ENCODE data around the gene IGFBP5. TPM values are rescaled to one million over a fixed set of nuclear protein-coding genes. Genes with fewer than 3 reads are reported as not detected.

Gene IGFBP5
- polyA plus RNA-seq, 1 of the 3 experiments (the other 2 are of a cell fraction) = 323 TPM

- WGBS (ENCODE audit: low lambda C conversion rate) = 9% methylated on average over 15 of the region's 15 CpGs
- Histone ChIP-seq H3K4me1 (ENCODE audit: control insufficient read depth in 1 of 2, insufficient read depth in 2 of 2, low read depth in 1 of 2, low read length in 1 of 2) (peaks cover 40 to 57% of the 10 kb centered on the region in 2 experiments), H3K27ac (ENCODE audit: low read depth in 2 of 2, low read length in 1 of 2) (peak overlapping the region in 1 of 2 experiments; percentile 71; a peak in 2 of 4 replicates), H3K4me2 (peak overlapping the region; percentile 95), H3F3A (replicated peaks; ENCODE audit: insufficient read depth) (peaks cover 20% of the 10 kb centered on the region), H3K9me2 (no peaks in the 10 kb centered on the region), H3K27me3 (ENCODE audit: insufficient read depth) (no peaks in the 10 kb centered on the region), H3K9ac (peak overlapping the region; percentile 61), H4K20me1 (ENCODE audit: insufficient read depth) (peaks cover 5% of the 10 kb centered on the region; the same call in 1 of the 2 replicates), H3K36me3 (replicated peaks in 1 of 2; ENCODE audit: control insufficient read depth in 1 of 2, insufficient read depth in 2 of 2, low read length in 1 of 2) (no peaks in the 10 kb centered on the region), H3K9me3 (no peaks in the 10 kb centered on the region), H2AFZ (ENCODE audit: low read depth) (peak overlapping the region; percentile 82), H3K4me3 (ENCODE audit: low read depth in 2 of 2, low read length in 1 of 2) (peak overlapping the region; percentile 66 to 74), H3K79me2 (ENCODE audit: insufficient read depth) (no peaks in the 10 kb centered on the region)
- DNase-seq = no peak
- 0 out of 2 replicates have a peak, but pooled peaks have one; percentile 13 for TF ChIP-seq MXI1 (IDR thresholded peaks at IDR 0.05; ENCODE audit: low read depth, low read length)
- TF ChIP-seq CHD2 (IDR thresholded peaks at IDR 0.05; ENCODE audit: low read length, partially characterized antibody) = no peak
- TF ChIP-seq NRF1 (IDR thresholded peaks at IDR 0.05; ENCODE audit: low read depth, low read length) = no peak
- no peak for TF ChIP-seq POLR2AphosphoS5 (IDR thresholded peaks at IDR 0.05; ENCODE audit: low read depth, low read length)
- TF ChIP-seq EP300 (IDR thresholded peaks at IDR 0.05; ENCODE audit: borderline replicate concordance in 1 of 2, low read depth in 1 of 2, low read length in 1 of 2) = no peak
- no peak for TF ChIP-seq FOSL2 (IDR thresholded peaks at IDR 0.05; ENCODE audit: borderline replicate concordance, low read depth)
- TF ChIP-seq JUND (IDR thresholded peaks at IDR 0.05) = no peak
- ChIA-PET CTCF (interaction anchor here (0.6 to 7.5 kb wide), 16 partner anchors 11 to 1063 kb away, joined by 3 to 74 read pairs (median 3); no protein-coding TSS in a partner anchor), POLR2A (interaction anchor here (1.2 to 1.3 kb wide), 2 partner anchors 99 to 1020 kb away, joined by 4 read pairs; no protein-coding TSS in a partner anchor)
These were observed 1.8 kb downstream of the IGFBP5 start for GRCh38 chr2:216693414-216694080.

- CTCF ChIA-PET = interaction anchor here (0.9 to 3.1 kb wide), 8 partner anchors 13 to 1021 kb away, joined by 3 to 17 read pairs (median 4); no protein-coding TSS in a partner anchor
- Histone ChIP-seq H3K27me3 (ENCODE audit: insufficient read depth) (no peaks in the 10 kb centered on the region), H3K9me3 (no peaks in the 10 kb centered on the region), H3K4me2 (peak overlapping the region; percentile 95), H3K27ac (ENCODE audit: low read depth in 2 of 2, low read length in 1 of 2) (peak overlapping the region; percentile 41 to 58; a peak in 3 of 4 replicates), H3K9me2 (no peaks in the 10 kb centered on the region), H3K4me1 (ENCODE audit: control insufficient read depth in 1 of 2, insufficient read depth in 2 of 2, low read depth in 1 of 2, low read length in 1 of 2) (peaks cover 35 to 54% of the 10 kb centered on the region in 2 experiments), H4K20me1 (ENCODE audit: insufficient read depth) (peaks cover 5% of the 10 kb centered on the region; the same call in 1 of the 2 replicates), H3K4me3 (ENCODE audit: low read depth in 2 of 2, low read length in 1 of 2) (peak overlapping the region; percentile 66 to 74), H2AFZ (ENCODE audit: low read depth) (peak overlapping the region; percentile 80), H3K36me3 (replicated peaks in 1 of 2; ENCODE audit: control insufficient read depth in 1 of 2, insufficient read depth in 2 of 2, low read length in 1 of 2) (peaks cover 0 to 3% of the 10 kb centered on the region in 2 experiments), H3K9ac (peak overlapping the region; percentile 55; the same call in 1 of the 2 replicates), H3F3A (replicated peaks; ENCODE audit: insufficient read depth) (peaks cover 23% of the 10 kb centered on the region), H3K79me2 (ENCODE audit: insufficient read depth) (no peaks in the 10 kb centered on the region)
- DNase-seq = peak; percentile 86
- under 1% methylated on average over 23 of the region's 28 CpGs for WGBS (ENCODE audit: low lambda C conversion rate)
- POLR2A ChIA-PET = interaction anchor here (1.2 to 1.3 kb wide), 2 partner anchors 100 to 1020 kb away, joined by 4 read pairs; no protein-coding TSS in a partner anchor
- TF ChIP-seq PBX3 (IDR thresholded peaks at IDR 0.05) (peak; percentile 96), REST (IDR thresholded peaks at IDR 0.05; ENCODE audit: low read depth, low read length) (no peak)
These were observed 2.5 kb downstream of the IGFBP5 start for GRCh38 chr2:216692636-216693413.
